SHP77 (cell line): ENCODE results near the gene ZBTB49.

Source experiments
- DNase-seq, 2 experiments: peaks; one replicate each; lab custom pipeline; 2025; lab: John Stamatoyannopoulos, UW

ZBTB49 gene

GRCh38 chr4:4356106-4357041 lies 66.3 kb downstream of the ZBTB49 start:
- DNase-seq: no peak

- no peak for DNase-seq
Observed at GRCh38 chr4:4358093-4358854, 68.2 kb downstream of the ZBTB49 start.

- DNase-seq: no peak
Observed at GRCh38 chr4:4361883-4362282, 71.8 kb downstream of the ZBTB49 start.

- DNase-seq: no peak
Observed at GRCh38 chr4:4362991-4363697, 73.1 kb downstream of the ZBTB49 start.

DNA sequence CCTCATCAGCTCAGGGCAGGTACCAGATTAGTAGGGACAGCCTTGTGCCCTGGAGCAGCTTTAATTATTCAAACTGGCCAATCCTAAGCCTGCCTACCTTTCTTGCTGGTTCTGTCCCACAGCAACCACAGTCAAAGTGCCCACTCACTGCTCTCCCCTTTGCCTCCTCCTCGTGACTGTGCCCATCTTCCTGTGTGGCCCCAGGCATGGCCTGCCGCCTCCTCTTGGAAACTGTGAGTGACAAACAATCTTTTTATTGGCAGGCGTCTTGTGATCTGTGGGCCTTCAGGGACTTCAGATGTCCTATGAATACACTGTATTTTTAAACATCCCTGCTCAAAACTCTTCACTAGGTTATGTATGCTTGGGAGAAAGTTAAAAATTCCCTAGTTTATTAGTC lies 74.0 kb downstream of the ZBTB49 start:
- no peak for DNase-seq

DNA sequence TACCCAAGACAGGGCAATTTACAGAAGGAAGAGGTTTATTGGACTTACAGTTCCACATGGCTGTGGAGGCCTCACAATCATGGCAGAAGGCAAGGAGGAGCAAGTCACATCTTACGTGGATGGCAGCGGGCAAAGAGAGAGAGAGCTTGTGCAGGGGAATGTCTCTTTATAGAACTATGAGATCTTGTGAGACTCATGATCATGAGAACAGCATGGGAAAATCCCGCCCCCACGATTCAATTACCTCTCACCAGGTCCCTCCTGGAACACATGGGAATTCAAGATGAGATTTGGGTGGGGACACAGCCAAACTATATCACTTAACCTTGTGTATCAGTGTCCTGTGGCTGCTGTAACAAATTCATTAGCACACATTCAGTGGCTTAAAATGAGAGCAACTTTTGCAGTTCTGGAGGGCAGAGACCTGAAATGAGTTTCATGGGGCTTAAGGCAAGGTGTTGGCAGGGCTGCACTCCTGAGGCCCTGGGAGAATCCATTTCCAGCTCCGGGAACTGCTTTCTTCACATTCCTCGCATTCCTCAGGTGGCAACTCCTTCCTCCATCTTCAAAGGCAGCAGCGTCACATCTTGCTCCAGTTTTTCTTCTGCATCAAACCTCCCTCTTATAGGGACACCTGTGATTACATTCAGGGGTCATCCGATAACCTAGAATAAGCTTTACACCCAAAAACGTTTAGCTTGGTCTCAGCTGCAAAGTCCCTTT lies 74.6 kb downstream of the ZBTB49 start:
- DNase-seq: no peak

DNA sequence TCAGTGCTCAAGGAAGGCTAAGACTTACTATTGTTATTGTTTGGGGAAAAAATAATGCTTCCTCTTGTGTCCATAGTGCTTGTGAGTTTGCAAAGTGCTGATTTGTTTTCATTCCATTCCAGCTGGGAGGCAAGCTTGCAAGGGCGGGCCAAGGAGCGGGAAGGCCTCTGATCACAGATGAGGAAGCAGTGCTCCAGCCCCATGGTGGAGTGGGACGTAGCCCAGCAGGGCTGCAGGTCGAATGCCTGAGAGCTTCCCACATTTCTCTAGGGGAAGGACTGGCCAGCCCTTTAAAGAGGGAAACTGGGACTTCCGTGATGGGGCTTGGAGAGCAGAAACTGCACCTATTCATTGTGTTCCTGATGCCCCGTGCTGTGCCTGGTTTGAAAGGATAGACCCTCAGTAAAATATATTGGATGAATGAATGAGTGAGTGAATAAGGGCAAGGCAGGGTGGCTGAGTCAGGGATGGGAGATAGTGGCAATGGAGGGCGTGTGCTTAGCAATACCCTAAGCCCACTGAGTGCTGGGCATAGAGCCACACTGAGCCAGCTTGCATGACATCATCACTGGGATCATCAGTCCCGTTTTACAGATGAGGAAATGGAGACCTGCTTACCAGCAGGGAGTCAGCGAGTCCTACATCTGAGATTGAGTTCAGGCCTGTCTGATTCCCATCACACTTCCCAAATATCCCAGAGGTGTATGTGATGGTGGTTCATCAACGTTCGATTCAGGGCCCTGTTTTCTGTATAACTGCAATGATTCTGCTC lies 78.9 kb downstream of the ZBTB49 start:
- no peak for DNase-seq
